ENCODE data around the gene SARDH.

- TF ChIP-seq CTCF (IDR thresholded peaks at IDR 0.05) (no peak), POLR2AphosphoS5 (IDR thresholded peaks at IDR 0.05) (no peak), POLR2A (IDR thresholded peaks at IDR 0.05; ENCODE audit: low read depth) (no peak)
Observed at GRCh38 chr9:133639613-133640012, 98.5 kb downstream of the SARDH start.

All from esophagus muscularis mucosa (tissue), 3 donors.